H1 (cell line): ENCODE data around the gene SIRT6. TPM values are rescaled to one million over a fixed set of nuclear protein-coding genes. Genes with fewer than 3 reads are reported as not detected.

Source experiments
- RAD21 ChIP-seq, 2 experiments: IDR thresholded peaks in 1 of 2; conservative IDR thresholded peaks in 1 of 2; 2 replicates each; pipeline ENCODE4 v1.6.1; 2011; ENCODE audit warnings: low read depth in 2 of 2, low read length in 2 of 2, improper control_type of control experiment in 1 of 2, inconsistent platforms in 1 of 2, mild to moderate bottlenecking in 1 of 2, moderate library complexity in 1 of 2
- polyA plus RNA-seq, 7 experiments: library from polyadenylated mRNA; depleted of rRNA in 3 of 7; stranded (reverse) in 5 of 7; unstranded in 2 of 7; fragments of >200 nt in 5 of 7; fragments of 200-250 nt in 2 of 7; gene quantifications; 1 replicate in 5 of 7; 2 replicates in 1 of 7; 4 replicates in 1 of 7; pipeline versions ENCODE4 v1.2.1 to v1.2.3, GENCODE V29; 2011 to 2013; ENCODE audit warnings: missing spikeins in 2 of 7, mixed read lengths in 2 of 7
- total RNA-seq: library from RNA; stranded (reverse); fragmentation: NEBNext Ultra II Directional; extraction: Animal tissue kit (Norgen Biotek cat#: 25700); gene quantifications from 2 replicates; pipeline ENCODE4 v1.2.1, GENCODE V29; 2021

The SIRT6 gene
- total and polyA plus RNA-seq, 2 of the 8 experiments (the other 6 are each of a cell fraction or from before 2014, with no cell fraction given), result 25.2 to 27.0 TPM

- TF ChIP-seq RAD21 (IDR thresholded peaks at IDR 0.05 in 1 of 2, conservative IDR thresholded peaks at IDR 0.05 in 1 of 2; ENCODE audit: low read depth in 2 of 2, low read length in 2 of 2), result peak; percentile 17 to 40; a peak in 3 of 4 replicates
Observed at GRCh38 chr19:4206818-4207484, 24.6 kb upstream of the SIRT6 start (continued).
